Measurements from ENCODE around the gene FBXO36. TPM values are rescaled to one million over a fixed set of nuclear protein-coding genes. Genes with fewer than 3 reads are reported as not detected.

FBXO36 gene
- total RNA-seq, 2 donors from 2014 or later = 1.7 to 2.4 TPM

- Histone ChIP-seq H3K27ac (peak overlapping the region in 1 of 2 donors; percentile 6), H3K36me3 (no peaks in the 10 kb centered on the region), H3K27me3 (replicated peaks; ENCODE audit: insufficient read depth) (no peaks in the 10 kb centered on the region), H3K4me3 (peak overlapping the region; percentile 32), H3K4me1 (ENCODE audit: control insufficient read depth in 1 of 2, low read depth in 2 of 2) (peaks cover 0 to 9% of the 10 kb centered on the region in 2 donors), H3K9me3 (no peaks in the 10 kb centered on the region)
- TF ChIP-seq, protein P1, sequence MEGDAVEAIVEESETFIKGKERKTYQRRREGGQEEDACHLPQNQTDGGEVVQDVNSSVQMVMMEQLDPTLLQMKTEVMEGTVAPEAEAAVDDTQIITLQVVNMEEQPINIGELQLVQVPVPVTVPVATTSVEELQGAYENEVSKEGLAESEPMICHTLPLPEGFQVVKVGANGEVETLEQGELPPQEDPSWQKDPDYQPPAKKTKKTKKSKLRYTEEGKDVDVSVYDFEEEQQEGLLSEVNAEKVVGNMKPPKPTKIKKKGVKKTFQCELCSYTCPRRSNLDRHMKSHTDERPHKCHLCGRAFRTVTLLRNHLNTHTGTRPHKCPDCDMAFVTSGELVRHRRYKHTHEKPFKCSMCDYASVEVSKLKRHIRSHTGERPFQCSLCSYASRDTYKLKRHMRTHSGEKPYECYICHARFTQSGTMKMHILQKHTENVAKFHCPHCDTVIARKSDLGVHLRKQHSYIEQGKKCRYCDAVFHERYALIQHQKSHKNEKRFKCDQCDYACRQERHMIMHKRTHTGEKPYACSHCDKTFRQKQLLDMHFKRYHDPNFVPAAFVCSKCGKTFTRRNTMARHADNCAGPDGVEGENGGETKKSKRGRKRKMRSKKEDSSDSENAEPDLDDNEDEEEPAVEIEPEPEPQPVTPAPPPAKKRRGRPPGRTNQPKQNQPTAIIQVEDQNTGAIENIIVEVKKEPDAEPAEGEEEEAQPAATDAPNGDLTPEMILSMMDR (IDR thresholded peaks at IDR 0.05) = no peak
- ATAC-seq (ENCODE audit: insufficient number of reproducible peaks, low FRiP score, low read depth) (no peak), DNase-seq (ENCODE audit: low spot score) (peak; percentile 8)
These were observed 58.3 kb downstream of the FBXO36 start for GRCh38 chr2:229980431-229981184.

DNA sequence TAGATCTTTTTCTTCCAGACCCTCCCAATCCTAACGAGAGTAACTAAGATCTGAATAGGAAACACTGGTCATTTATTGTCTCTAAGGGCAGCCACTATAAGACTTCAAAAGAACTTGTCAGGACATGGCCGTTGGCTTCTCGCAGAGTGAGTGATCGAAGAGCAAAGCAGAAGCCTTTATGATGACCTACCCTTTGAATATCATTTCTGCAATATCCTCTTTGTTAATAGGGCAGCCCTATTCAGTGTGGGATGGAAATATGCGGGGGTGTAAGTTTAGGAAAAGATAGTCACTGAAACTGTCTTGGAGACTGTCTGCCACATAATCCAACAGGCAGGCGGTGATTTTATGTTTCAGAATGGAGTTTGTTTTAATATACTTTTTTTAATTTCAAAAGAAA is 70.9 kb downstream of the FBXO36 start:
- H3K9me3 ChIP-seq = no peaks in the 10 kb centered on the region
- ATAC-seq (ENCODE audit: insufficient number of reproducible peaks, low FRiP score, low read depth) (no peak), DNase-seq (ENCODE audit: low spot score) (no peak)
- H3K36me3 ChIP-seq = no peaks in the 10 kb centered on the region
- TF ChIP-seq, protein P1 (IDR thresholded peaks at IDR 0.05) = no peak
- H3K4me1 ChIP-seq (ENCODE audit: control insufficient read depth in 1 of 2, low read depth in 2 of 2) = no peaks in the 10 kb centered on the region
- H3K27ac ChIP-seq = no peak overlapping the region
- H3K4me3 ChIP-seq = no peak overlapping the region
- H3K27me3 ChIP-seq (replicated peaks; ENCODE audit: insufficient read depth) = no peaks in the 10 kb centered on the region

- Histone ChIP-seq H3K27ac (no peak overlapping the region), H3K4me3 (no peak overlapping the region), H3K27me3 (replicated peaks; ENCODE audit: insufficient read depth) (no peaks in the 10 kb centered on the region), H3K36me3 (no peaks in the 10 kb centered on the region), H3K9me3 (no peaks in the 10 kb centered on the region), H3K4me1 (ENCODE audit: control insufficient read depth in 1 of 2, low read depth in 2 of 2) (no peaks in the 10 kb centered on the region)
- DNase-seq (ENCODE audit: low spot score) (no peak), ATAC-seq (ENCODE audit: insufficient number of reproducible peaks, low FRiP score, low read depth) (no peak)
- TF ChIP-seq, protein P1 (IDR thresholded peaks at IDR 0.05) = no peak
These were observed 74.0 kb downstream of the FBXO36 start for GRCh38 chr2:229996320-229996719.

GRCh38 chr2:229997565-229997964 is 75.3 kb downstream of the FBXO36 start:
- DNase-seq (ENCODE audit: low spot score) (no peak), ATAC-seq (ENCODE audit: insufficient number of reproducible peaks, low FRiP score, low read depth) (no peak)
- Histone ChIP-seq H3K4me3 (no peak overlapping the region), H3K36me3 (no peaks in the 10 kb centered on the region), H3K4me1 (ENCODE audit: control insufficient read depth in 1 of 2, low read depth in 2 of 2) (no peaks in the 10 kb centered on the region), H3K27ac (no peak overlapping the region), H3K9me3 (no peaks in the 10 kb centered on the region), H3K27me3 (replicated peaks; ENCODE audit: insufficient read depth) (no peaks in the 10 kb centered on the region)
- TF ChIP-seq, protein P1 (IDR thresholded peaks at IDR 0.05) = no peak

DNA sequence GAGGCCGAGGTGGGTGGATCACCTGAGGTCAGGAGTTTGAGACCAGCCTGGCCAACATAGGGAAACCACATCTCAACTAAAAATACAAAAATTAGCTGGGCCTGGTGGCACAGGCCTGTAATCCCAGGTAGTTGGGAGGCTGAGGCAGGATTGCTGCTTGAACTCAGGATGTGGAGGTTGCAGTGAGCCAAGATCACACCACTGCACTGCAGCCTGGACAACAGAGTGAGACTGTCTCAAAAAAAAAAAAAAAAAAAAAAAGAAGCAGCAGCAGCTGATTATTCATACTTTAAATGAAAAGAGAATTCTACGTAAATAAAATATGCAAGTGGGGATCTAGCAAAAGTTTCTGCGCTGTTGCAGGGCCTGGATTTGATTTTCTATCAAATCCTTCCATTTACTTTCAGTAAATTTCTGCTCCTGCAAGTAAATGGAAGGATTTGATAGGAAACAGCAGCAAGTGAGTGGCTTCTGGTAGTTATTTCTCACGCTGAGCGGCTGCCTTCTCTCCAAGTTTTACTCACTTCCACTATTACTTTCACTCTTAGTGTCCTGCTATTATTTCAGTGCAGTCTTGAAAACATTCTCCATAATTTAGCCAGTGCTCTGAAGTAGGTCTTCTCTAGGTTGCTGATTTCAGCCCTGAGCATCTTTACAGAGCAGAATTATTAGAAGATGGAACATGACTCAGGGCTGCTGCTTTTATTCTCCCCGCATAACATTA is 78.0 kb downstream of the FBXO36 start:
- H3K36me3 ChIP-seq = no peaks in the 10 kb centered on the region
- no peaks in the 10 kb centered on the region for H3K27me3 ChIP-seq (replicated peaks; ENCODE audit: insufficient read depth)
- H3K4me3 ChIP-seq = no peak overlapping the region
- no peak overlapping the region for H3K27ac ChIP-seq
- no peaks in the 10 kb centered on the region for H3K4me1 ChIP-seq (ENCODE audit: control insufficient read depth in 1 of 2, low read depth in 2 of 2)
- ATAC-seq (ENCODE audit: insufficient number of reproducible peaks, low FRiP score, low read depth) (no peak), DNase-seq (ENCODE audit: low spot score) (no peak)
- TF ChIP-seq, protein P1 (IDR thresholded peaks at IDR 0.05) = no peak
- H3K9me3 ChIP-seq = no peaks in the 10 kb centered on the region

Data from thoracic aorta (tissue), 2 donors.